Mesothelial cell of epicardium (in vitro differentiated cells): Measurements from ENCODE around the gene HOXB3. TPM values are rescaled to one million over a fixed set of nuclear protein-coding genes. Genes with fewer than 3 reads are reported as not detected.

Experiments used
- DNase-seq, 2 experiments: peaks; one replicate each; pipeline ENCODE4 v3.0.0; 2021; ENCODE audit warnings: low spot score in 2 of 2; ENCODE audit not compliant: unreplicated experiment in 2 of 2
- H3K27ac Mint-ChIP-seq: 2 replicates; pipeline ENCODE4 v1.8.0; 2021; ENCODE audit warnings: mixed read lengths
- H3K27me3 Mint-ChIP-seq: 2 replicates; pipeline ENCODE4 v1.8.0; 2021; ENCODE audit warnings: low read depth, mixed read lengths
- H3K36me3 Mint-ChIP-seq: 2 replicates; pipeline ENCODE4 v1.8.0; 2021; ENCODE audit warnings: mixed read lengths
- H3K4me1 Mint-ChIP-seq: 2 replicates; pipeline ENCODE4 v1.8.0; 2021; ENCODE audit warnings: mixed read lengths
- H3K4me3 Mint-ChIP-seq: 2 replicates; pipeline ENCODE4 v1.8.0; 2021; ENCODE audit warnings: mild to moderate bottlenecking, moderate library complexity, mixed read lengths
- H3K9me3 Mint-ChIP-seq: 2 replicates; pipeline ENCODE4 v1.8.0; 2021; ENCODE audit warnings: mixed read lengths
- total RNA-seq: library from RNA; stranded (reverse); gene quantifications from 3 replicates; pipeline ENCODE4 v1.2.1, GENCODE V29; 2021
- TF ChIP-seq, protein P1 (sequence below): fragments of 200-600 bp; sonication (generic); IDR thresholded peaks from one replicate; pipeline ENCODE4 v1.5.0; 2021; ENCODE audit warnings: antibody characterized with exemption; ENCODE audit not compliant: unreplicated experiment

HOXB3 gene
- total RNA-seq, 1 donor from 2014 or later = 303 TPM

DNA sequence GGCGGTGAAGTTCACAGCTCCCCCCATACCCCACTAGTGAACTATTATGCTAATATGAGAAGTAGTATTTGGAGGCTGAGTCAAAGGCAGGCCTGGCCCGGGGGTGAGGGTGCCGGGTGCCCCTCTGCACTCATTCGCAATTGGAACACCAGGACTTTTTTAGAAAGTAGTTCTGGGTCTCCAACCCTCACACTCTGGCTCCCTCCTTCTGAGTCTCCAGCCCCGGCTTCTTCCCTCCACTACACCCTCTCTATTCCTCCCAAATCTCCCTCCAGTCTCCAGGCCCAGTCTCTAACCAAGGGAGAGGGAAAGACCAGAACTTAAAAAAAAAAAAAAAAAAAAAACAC lies 33.8 kb downstream of the HOXB3 start:
- peak overlapping the region; percentile 61 for H3K4me3 Mint-ChIP-seq
- TF ChIP-seq, protein P1, sequence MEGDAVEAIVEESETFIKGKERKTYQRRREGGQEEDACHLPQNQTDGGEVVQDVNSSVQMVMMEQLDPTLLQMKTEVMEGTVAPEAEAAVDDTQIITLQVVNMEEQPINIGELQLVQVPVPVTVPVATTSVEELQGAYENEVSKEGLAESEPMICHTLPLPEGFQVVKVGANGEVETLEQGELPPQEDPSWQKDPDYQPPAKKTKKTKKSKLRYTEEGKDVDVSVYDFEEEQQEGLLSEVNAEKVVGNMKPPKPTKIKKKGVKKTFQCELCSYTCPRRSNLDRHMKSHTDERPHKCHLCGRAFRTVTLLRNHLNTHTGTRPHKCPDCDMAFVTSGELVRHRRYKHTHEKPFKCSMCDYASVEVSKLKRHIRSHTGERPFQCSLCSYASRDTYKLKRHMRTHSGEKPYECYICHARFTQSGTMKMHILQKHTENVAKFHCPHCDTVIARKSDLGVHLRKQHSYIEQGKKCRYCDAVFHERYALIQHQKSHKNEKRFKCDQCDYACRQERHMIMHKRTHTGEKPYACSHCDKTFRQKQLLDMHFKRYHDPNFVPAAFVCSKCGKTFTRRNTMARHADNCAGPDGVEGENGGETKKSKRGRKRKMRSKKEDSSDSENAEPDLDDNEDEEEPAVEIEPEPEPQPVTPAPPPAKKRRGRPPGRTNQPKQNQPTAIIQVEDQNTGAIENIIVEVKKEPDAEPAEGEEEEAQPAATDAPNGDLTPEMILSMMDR = no peak
- DNase-seq = no peak
- no peaks in the 10 kb centered on the region for H3K9me3 Mint-ChIP-seq
- peak overlapping the region; percentile 99 for H3K27ac Mint-ChIP-seq
- peaks cover 90% of the 10 kb centered on the region for H3K4me1 Mint-ChIP-seq
- peaks cover 10% of the 10 kb centered on the region for H3K36me3 Mint-ChIP-seq
- peaks cover 4% of the 10 kb centered on the region for H3K27me3 Mint-ChIP-seq

DNA sequence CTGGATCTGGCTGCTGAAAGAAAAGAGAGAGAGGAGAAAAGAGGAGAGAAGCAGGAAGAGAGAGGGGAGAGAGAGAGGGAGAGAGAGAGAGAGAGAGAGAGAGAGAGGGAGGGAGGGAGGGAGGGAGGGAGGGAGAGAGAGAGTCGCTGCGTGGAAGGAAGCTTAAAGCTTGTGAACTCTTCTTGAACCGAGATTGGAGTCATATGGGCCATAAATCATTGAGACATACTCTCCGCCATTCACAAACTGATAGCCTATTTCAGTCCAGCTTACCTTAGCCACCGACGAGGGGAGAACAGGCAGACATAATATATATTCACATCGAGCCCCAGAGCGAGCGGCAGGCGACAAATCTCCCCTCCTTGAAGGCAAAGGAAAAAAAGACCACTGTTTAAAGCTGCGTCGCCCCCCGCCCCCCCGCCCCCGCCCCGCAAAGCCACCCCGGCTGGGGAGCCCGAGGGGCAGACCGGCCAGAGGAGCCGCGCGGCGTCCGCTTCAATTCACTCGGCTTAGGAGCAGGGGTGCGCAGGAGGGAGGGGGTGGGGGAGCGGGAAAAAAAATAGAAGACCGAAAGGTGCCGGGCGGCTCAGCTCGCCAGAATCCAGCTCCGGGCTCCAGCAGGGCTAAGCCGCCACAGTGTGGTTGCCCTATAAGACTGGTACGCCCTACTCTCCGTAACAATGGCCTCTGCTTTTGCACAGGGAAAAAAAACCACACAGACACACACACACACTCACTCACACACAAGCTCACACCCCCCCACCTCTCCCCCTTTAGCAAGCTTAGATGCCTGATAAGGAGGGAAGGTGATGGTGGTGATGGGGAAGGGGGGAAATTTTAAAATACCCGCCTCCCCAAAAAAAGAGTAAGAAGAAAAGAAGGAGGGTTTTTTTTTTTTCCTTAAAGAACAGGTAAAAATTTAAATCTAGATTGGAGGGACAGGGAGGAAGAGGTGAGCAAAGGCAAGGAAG lies 34.5 kb downstream of the HOXB3 start:
- DNase-seq = peak in 1 of 2 experiments; percentile 69
- peak overlapping the region; percentile 100 for H3K27ac Mint-ChIP-seq
- peaks cover 89% of the 10 kb centered on the region for H3K4me1 Mint-ChIP-seq
- H3K9me3 Mint-ChIP-seq = no peaks in the 10 kb centered on the region
- TF ChIP-seq, protein P1 = no peak
- peaks cover 4% of the 10 kb centered on the region for H3K27me3 Mint-ChIP-seq
- peak overlapping the region; percentile 84 for H3K4me3 Mint-ChIP-seq
- peaks cover 9% of the 10 kb centered on the region for H3K36me3 Mint-ChIP-seq

DNA sequence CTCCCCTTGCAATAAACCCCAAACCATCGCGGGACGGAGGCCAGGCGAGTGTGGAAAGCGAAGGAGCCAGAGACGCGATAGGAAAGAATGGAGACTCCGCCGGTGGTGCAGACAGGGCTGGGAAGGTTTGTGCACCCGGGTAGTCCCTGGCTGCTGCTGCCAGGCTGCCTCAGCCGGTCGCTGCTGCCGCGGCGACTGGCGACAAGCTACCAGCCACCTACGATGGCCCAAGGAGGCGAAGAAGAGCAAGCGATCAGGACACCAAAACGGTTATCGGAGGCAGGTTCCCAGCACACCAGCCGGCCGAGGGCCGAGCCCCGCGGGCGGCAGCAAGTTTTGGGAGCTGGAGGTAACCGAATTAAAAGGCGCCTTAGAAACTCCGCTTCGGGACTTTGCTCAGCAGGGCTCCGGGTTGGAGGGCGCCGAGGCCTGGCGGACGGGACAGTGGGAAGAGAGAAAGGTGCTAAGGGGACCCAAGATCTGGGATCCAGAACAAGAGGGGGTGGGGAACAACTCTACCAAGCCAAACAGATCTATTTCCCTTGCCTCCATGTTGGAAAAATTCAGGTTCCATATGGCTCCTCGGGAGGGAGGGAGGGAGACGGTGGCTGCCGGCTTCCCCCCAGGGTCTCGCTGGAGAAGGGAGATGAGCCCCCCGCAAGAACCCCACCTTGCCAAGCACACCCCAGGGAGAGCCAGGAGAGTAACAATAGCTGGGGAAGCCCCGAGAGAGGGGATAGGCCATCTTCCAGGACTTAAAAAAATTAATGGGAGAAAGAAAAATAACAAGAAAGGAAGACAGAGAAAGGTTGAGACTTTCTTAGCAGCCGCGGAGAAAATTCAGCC lies 35.4 kb downstream of the HOXB3 start:
- no peak for DNase-seq
- Mint-ChIP-seq H3K4me3 (peak overlapping the region; percentile 84), H3K4me1 (peaks cover 88% of the 10 kb centered on the region), H3K27ac (peak overlapping the region; percentile 100), H3K27me3 (peaks cover 4% of the 10 kb centered on the region), H3K9me3 (no peaks in the 10 kb centered on the region), H3K36me3 (peaks cover 15% of the 10 kb centered on the region)
- TF ChIP-seq, protein P1 = no peak

DNA sequence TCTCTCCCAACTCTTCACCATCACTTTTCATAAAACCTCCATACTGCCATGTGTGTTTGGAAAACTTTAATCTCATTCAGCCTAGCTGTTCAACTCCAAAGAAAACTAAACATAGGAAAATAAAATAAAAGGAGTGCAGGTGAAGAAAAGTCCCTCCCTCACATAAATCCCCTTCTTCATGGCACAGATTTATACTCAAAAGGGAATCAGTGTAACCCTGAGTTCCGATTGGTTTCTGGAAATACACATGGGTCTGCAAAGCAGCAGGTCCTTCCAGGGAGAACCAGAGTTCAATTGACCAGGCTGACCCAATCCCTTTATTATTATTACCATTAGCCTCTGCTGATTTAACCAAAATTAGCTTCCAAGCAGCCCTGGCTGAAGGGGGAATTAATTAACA lies 36.2 kb downstream of the HOXB3 start:
- Mint-ChIP-seq H3K9me3 (no peaks in the 10 kb centered on the region), H3K4me3 (peak overlapping the region; percentile 84)

DNA sequence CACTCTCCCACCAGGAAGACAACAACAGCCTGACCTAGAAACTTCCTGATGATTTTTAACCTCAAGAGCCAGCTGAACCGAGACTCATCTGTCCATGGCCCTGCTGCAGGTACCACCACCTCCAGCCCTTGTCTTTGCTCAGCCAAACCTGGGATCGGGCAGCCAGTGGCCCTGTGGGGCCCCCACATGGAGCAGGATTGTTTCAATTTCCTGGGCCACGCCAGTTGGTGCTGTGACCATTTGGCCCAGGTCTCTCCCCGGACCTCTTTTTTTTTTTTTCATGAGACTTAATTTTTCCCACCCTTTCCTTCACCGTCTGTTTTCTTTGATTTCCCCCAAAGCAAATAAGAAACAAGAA lies 36.9 kb downstream of the HOXB3 start:
- Mint-ChIP-seq H3K27ac (peak overlapping the region; percentile 100), H3K4me1 (peaks cover 85% of the 10 kb centered on the region), H3K27me3 (peaks cover 4% of the 10 kb centered on the region), H3K36me3 (peaks cover 19% of the 10 kb centered on the region), H3K4me3 (peak overlapping the region; percentile 84), H3K9me3 (no peaks in the 10 kb centered on the region)
- TF ChIP-seq, protein P1 = no peak
- no peak for DNase-seq

More for the DNA sequence above, 36.2 kb downstream of the HOXB3 start:
- Mint-ChIP-seq H3K36me3 (peaks cover 19% of the 10 kb centered on the region), H3K4me1 (peaks cover 85% of the 10 kb centered on the region), H3K27me3 (peaks cover 4% of the 10 kb centered on the region), H3K27ac (peak overlapping the region; percentile 100)
- no peak for DNase-seq
- TF ChIP-seq, protein P1 = no peak
